Measurements from ENCODE around the gene PPFIA4. TPM values are rescaled to one million over a fixed set of nuclear protein-coding genes. Genes with fewer than 3 reads are reported as not detected.

The PPFIA4 gene
- total RNA-seq, 2 experiments from 2014 or later = 78.8 to 79.9 TPM

- ChIA-PET POLR2A (interaction anchor here (2.3 kb wide), 1 partner anchor 9 kb away, joined by 11 read pairs; the partner anchor contains the start of gene PPFIA4), CTCF (interaction anchor here (1.0 to 3.7 kb wide), 4 partner anchors 13 to 304 kb away, joined by 3 to 16 read pairs (median 4); no protein-coding TSS in a partner anchor)
- no peak for DNase-seq
- intact Hi-C loops (cut with micrococcal nuclease) = loop anchor here (5.0 kb wide), 1 partner anchor 137 kb away; no protein-coding TSS in a partner anchor
- Mint-ChIP-seq H3K36me3 (ENCODE audit: low read depth) (peaks cover 6% of the 10 kb centered on the region), H3K9me3 (no peaks in the 10 kb centered on the region), H3K27ac (no peak overlapping the region), H3K4me1 (ENCODE audit: low read depth) (peaks cover 6% of the 10 kb centered on the region), H3K27me3 (peaks cover 4% of the 10 kb centered on the region), H3K4me3 (no peak overlapping the region)
- ATAC-seq = no peak
- TF ChIP-seq, protein P1, sequence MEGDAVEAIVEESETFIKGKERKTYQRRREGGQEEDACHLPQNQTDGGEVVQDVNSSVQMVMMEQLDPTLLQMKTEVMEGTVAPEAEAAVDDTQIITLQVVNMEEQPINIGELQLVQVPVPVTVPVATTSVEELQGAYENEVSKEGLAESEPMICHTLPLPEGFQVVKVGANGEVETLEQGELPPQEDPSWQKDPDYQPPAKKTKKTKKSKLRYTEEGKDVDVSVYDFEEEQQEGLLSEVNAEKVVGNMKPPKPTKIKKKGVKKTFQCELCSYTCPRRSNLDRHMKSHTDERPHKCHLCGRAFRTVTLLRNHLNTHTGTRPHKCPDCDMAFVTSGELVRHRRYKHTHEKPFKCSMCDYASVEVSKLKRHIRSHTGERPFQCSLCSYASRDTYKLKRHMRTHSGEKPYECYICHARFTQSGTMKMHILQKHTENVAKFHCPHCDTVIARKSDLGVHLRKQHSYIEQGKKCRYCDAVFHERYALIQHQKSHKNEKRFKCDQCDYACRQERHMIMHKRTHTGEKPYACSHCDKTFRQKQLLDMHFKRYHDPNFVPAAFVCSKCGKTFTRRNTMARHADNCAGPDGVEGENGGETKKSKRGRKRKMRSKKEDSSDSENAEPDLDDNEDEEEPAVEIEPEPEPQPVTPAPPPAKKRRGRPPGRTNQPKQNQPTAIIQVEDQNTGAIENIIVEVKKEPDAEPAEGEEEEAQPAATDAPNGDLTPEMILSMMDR (IDR thresholded peaks at IDR 0.05) = no peak
Measured at GRCh38 chr1:203035111-203036000, 9.1 kb downstream of the PPFIA4 start.

GRCh38 chr1:203036135-203036534, 9.8 kb downstream of the PPFIA4 start:
- ChIA-PET POLR2A (interaction anchor here (2.3 kb wide), 1 partner anchor 9 kb away, joined by 11 read pairs; the partner anchor contains the start of gene PPFIA4), CTCF (interaction anchor here (0.9 to 1.5 kb wide), 4 partner anchors 10 to 303 kb away, joined by 3 to 6 read pairs (median 3); no protein-coding TSS in a partner anchor)
- TF ChIP-seq, protein P1 (IDR thresholded peaks at IDR 0.05) = no peak
- no peak for DNase-seq
- Mint-ChIP-seq H3K36me3 (ENCODE audit: low read depth) (peaks cover 6% of the 10 kb centered on the region), H3K4me3 (no peak overlapping the region), H3K27ac (no peak overlapping the region), H3K4me1 (ENCODE audit: low read depth) (peaks cover 6% of the 10 kb centered on the region), H3K9me3 (no peaks in the 10 kb centered on the region), H3K27me3 (peaks cover 4% of the 10 kb centered on the region)
- no peak for ATAC-seq
- intact Hi-C loops (cut with micrococcal nuclease) = loop anchor here (5.0 kb wide), 1 partner anchor 136 kb away; no protein-coding TSS in a partner anchor

- Mint-ChIP-seq H3K36me3 (ENCODE audit: low read depth) (peaks cover 6% of the 10 kb centered on the region), H3K4me1 (ENCODE audit: low read depth) (peaks cover 6% of the 10 kb centered on the region), H3K9me3 (no peaks in the 10 kb centered on the region), H3K27me3 (peaks cover 4% of the 10 kb centered on the region), H3K27ac (no peak overlapping the region), H3K4me3 (no peak overlapping the region)
- TF ChIP-seq, protein P1 (IDR thresholded peaks at IDR 0.05) = no peak
- ATAC-seq (no peak), DNase-seq (no peak)
- intact Hi-C loops (cut with micrococcal nuclease) = loop anchor here (5.0 kb wide), 1 partner anchor 136 kb away; no protein-coding TSS in a partner anchor
- ChIA-PET CTCF (interaction anchor here (0.9 to 1.5 kb wide), 4 partner anchors 10 to 303 kb away, joined by 3 to 6 read pairs (median 3); no protein-coding TSS in a partner anchor), POLR2A (interaction anchor here (2.3 kb wide), 1 partner anchor 10 kb away, joined by 11 read pairs; the partner anchor contains the start of gene PPFIA4)
Measured at GRCh38 chr1:203036537-203036936, 10.2 kb downstream of the PPFIA4 start.

GRCh38 chr1:203037509-203038190, 11.4 kb downstream of the PPFIA4 start:
- TF ChIP-seq, protein P1 (IDR thresholded peaks at IDR 0.05) = no peak
- H3K4me3 Mint-ChIP-seq = no peak overlapping the region
- peaks cover 4% of the 10 kb centered on the region for H3K27me3 Mint-ChIP-seq
- ATAC-seq = no peak
- DNase-seq = no peak
- ChIA-PET POLR2A (no interaction called here), CTCF (interaction anchor here (1.5 to 4.2 kb wide), 4 partner anchors 9 to 231 kb away, joined by 6 to 54 read pairs (median 27); partner anchors contain the start of gene PPFIA4)
- peaks cover 6% of the 10 kb centered on the region for H3K36me3 Mint-ChIP-seq (ENCODE audit: low read depth)
- H3K27ac Mint-ChIP-seq = no peak overlapping the region
- peaks cover 6% of the 10 kb centered on the region for H3K4me1 Mint-ChIP-seq (ENCODE audit: low read depth)
- no peaks in the 10 kb centered on the region for H3K9me3 Mint-ChIP-seq
- intact Hi-C loops (cut with micrococcal nuclease) = loop anchor here (2.0 to 5.0 kb wide), 2 partner anchors 135 to 179 kb away; no protein-coding TSS in a partner anchor
